GM21529 (cell line): ENCODE measurements around the gene KLHL8.

Experiments used
- ATAC-seq: cut with Tn5 transposase; IDR thresholded peaks from one replicate; pipeline ENCODE4 v1.9.1; 2021; ENCODE audit not compliant: unreplicated experiment

The KLHL8 gene

GRCh38 chr4:87220094-87220822, at the start of gene KLHL8:
KLHL8 (minus strand) TSS chr4:87220618; CDS start chr4:87195539, 25,079 bp downstream.
- peak; percentile 84 for ATAC-seq

GRCh38 chr4:87270144-87270543, 49.7 kb upstream of the KLHL8 start:
- no peak for ATAC-seq

GRCh38 chr4:87268411-87268810, 48.0 kb upstream of the KLHL8 start:
- no peak for ATAC-seq

GRCh38 chr4:87266986-87267385, 46.6 kb upstream of the KLHL8 start:
- no peak for ATAC-seq

- ATAC-seq: no peak
Observed at GRCh38 chr4:87262886-87263285, 42.5 kb upstream of the KLHL8 start.

GRCh38 chr4:87260477-87260876, 40.1 kb upstream of the KLHL8 start:
- no peak for ATAC-seq

- ATAC-seq: no peak
Observed at GRCh38 chr4:87258677-87259076, 38.3 kb upstream of the KLHL8 start.

- ATAC-seq: no peak
Observed at GRCh38 chr4:87257523-87257922, 37.1 kb upstream of the KLHL8 start.

GRCh38 chr4:87255755-87256154, 35.3 kb upstream of the KLHL8 start:
- ATAC-seq: no peak

GRCh38 chr4:87251106-87251505, 30.7 kb upstream of the KLHL8 start:
- ATAC-seq: no peak

- no peak for ATAC-seq
Observed at GRCh38 chr4:87250294-87250693, 29.9 kb upstream of the KLHL8 start.

GRCh38 chr4:87249332-87250019, 29.1 kb upstream of the KLHL8 start:
- no peak for ATAC-seq

- no peak for ATAC-seq
Observed at GRCh38 chr4:87243426-87244053, 23.1 kb upstream of the KLHL8 start.

- no peak for ATAC-seq
Observed at GRCh38 chr4:87241336-87241735, 20.9 kb upstream of the KLHL8 start.

- ATAC-seq: no peak
Observed at GRCh38 chr4:87240341-87240740, 19.9 kb upstream of the KLHL8 start.

GRCh38 chr4:87239821-87240220, 19.4 kb upstream of the KLHL8 start:
- no peak for ATAC-seq

- ATAC-seq: no peak
Observed at GRCh38 chr4:87239194-87239593, 18.8 kb upstream of the KLHL8 start.

GRCh38 chr4:87236861-87237260, 16.4 kb upstream of the KLHL8 start:
- no peak for ATAC-seq

GRCh38 chr4:87235020-87235671, 14.7 kb upstream of the KLHL8 start:
- no peak for ATAC-seq

- ATAC-seq: no peak
Observed at GRCh38 chr4:87232216-87232615, 11.8 kb upstream of the KLHL8 start.

- no peak for ATAC-seq
Observed at GRCh38 chr4:87230806-87231205, 10.4 kb upstream of the KLHL8 start.

- ATAC-seq: no peak
Observed at GRCh38 chr4:87229979-87230378, 9.6 kb upstream of the KLHL8 start.
